PC-3 (cell line): ENCODE results near the gene SLC5A10. TPM values are rescaled to one million over a fixed set of nuclear protein-coding genes. Genes with fewer than 3 reads are reported as not detected.

ENCODE experiments used
- ATAC-seq: fragments of 200-7000 bp; cut with Tn5 transposase; 2 replicates; pipeline ENCODE4 v1.9.1; 2020; ENCODE audit warnings: mild to moderate bottlenecking, moderate library complexity
- BruUV-seq: library from RNA; stranded (reverse); fragments of 400-500 nt; replicated peaks from 2 replicates; lab custom pipeline; 2021; lab: Mats Ljungman, UMichigan
- CTCF ChIA-PET: fragments of 300-600 bp; sonication (Branson Sonifier 250); formaldehyde crosslinking; loops from one replicate; lab custom pipeline; 2022; ENCODE audit warnings: antibody characterized with exemption; lab: Charles Lee
- POLR2A ChIA-PET: fragments of 300-600 bp; sonication (Branson Sonifier 250); formaldehyde crosslinking; loops from one replicate; lab custom pipeline; 2022; ENCODE audit warnings: antibody characterized with exemption; ENCODE audit not compliant: unreplicated experiment; lab: Charles Lee
- DNase-seq: peaks from one replicate; pipeline ENCODE4 v3.0.0-alpha.2; 2015
- H2AFZ ChIP-seq: fragments of 300-600 bp; sonication (generic); 2 replicates; pipeline ENCODE4 v1.6.0; 2016; ENCODE audit warnings: antibody characterized with exemption, low read length
- H3F3A ChIP-seq: fragments of 300-600 bp; sonication (generic); one replicate; pipeline ENCODE4 v1.6.0; 2017; ENCODE audit warnings: antibody characterized with exemption, low read length, control low read depth, mild to moderate bottlenecking; ENCODE audit not compliant: unreplicated experiment
- H3K27ac ChIP-seq: fragments of 300-600 bp; sonication (generic); 2 replicates; pipeline ENCODE4 v1.5.1; 2016; ENCODE audit warnings: mild to moderate bottlenecking, low read length
- H3K27me3 ChIP-seq: fragments of 300-600 bp; sonication (generic); 2 replicates; pipeline ENCODE4 v1.6.1; 2016; ENCODE audit warnings: low read length, mixed read lengths
- H3K36me3 ChIP-seq: fragments of 300-600 bp; sonication (generic); 2 replicates; pipeline ENCODE4 v1.6.1; 2016; ENCODE audit warnings: low read depth, mixed run types, low read length, mixed read lengths
- H3K4me1 ChIP-seq: fragments of 300-600 bp; sonication (generic); 2 replicates; pipeline ENCODE4 v1.5.1; 2016; ENCODE audit warnings: low read length; ENCODE audit not compliant: insufficient read depth
- H3K4me2 ChIP-seq: fragments of 300-600 bp; sonication (generic); 2 replicates; pipeline ENCODE4 v1.6.0; 2016; ENCODE audit warnings: low read length
- H3K4me3 ChIP-seq: fragments of 300-600 bp; sonication (generic); 2 replicates; pipeline ENCODE4 v1.5.1; 2016; ENCODE audit warnings: mild to moderate bottlenecking, low read length, mixed read lengths
- H3K79me2 ChIP-seq: fragments of 300-600 bp; sonication (generic); 2 replicates; pipeline ENCODE4 v1.6.1; 2017; ENCODE audit warnings: low read length, mixed read lengths
- H3K9ac ChIP-seq: fragments of 300-600 bp; sonication (generic); 2 replicates; pipeline ENCODE4 v1.6.0; 2016; ENCODE audit warnings: mild to moderate bottlenecking, low read length
- H3K9me2 ChIP-seq: fragments of 300-600 bp; sonication (generic); replicated peaks from 2 replicates; pipeline ENCODE4 v1.6.1; 2016; ENCODE audit warnings: mixed run types, low read length, mixed read lengths
- H3K9me3 ChIP-seq: fragments of 300-600 bp; sonication (generic); 2 replicates; pipeline ENCODE4 v1.6.1; 2016; ENCODE audit warnings: low read length, mixed read lengths
- H4K20me1 ChIP-seq: fragments of 300-600 bp; sonication (generic); 2 replicates; pipeline ENCODE4 v1.6.1; 2016; ENCODE audit warnings: low read length, mixed read lengths
- CTCF ChIP-seq: fragments of 300-600 bp; sonication (generic); conservative IDR thresholded peaks from 2 replicates; pipeline ENCODE4 v1.5.1; 2017; ENCODE audit warnings: antibody characterized with exemption, low read depth, mild to moderate bottlenecking, low read length
- EZH2 ChIP-seq: fragments of 300-600 bp; sonication (generic); IDR thresholded peaks from one replicate; pipeline ENCODE4 v1.6.1; 2017; ENCODE audit warnings: antibody characterized with exemption, mild to moderate bottlenecking, low read length; ENCODE audit not compliant: unreplicated experiment
- EZH2phosphoT487 ChIP-seq: fragments of 300-600 bp; sonication (generic); IDR thresholded peaks from 2 replicates; pipeline ENCODE4 v1.6.1; 2018; ENCODE audit warnings: mild to moderate bottlenecking, antibody characterized with exemption, low read length, borderline replicate concordance
- intact Hi-C: fragments of 100-400 bp; cut with micrococcal nuclease; formaldehyde crosslinking; loops from 2 replicates; pipeline ENCODE4 v1.9.0; 2023
- total RNA-seq: library from RNA; depleted of rRNA; stranded (reverse); fragments of >200 nt; gene quantifications from 2 replicates; pipeline ENCODE4 v1.2.3, GENCODE V29; 2014

Gene SLC5A10
- total RNA-seq, 1 experiment from 2014 or later, result not detected

- no peaks in the 10 kb centered on the region for H3K27me3 ChIP-seq
- H3K9me3 ChIP-seq, result no peaks in the 10 kb centered on the region
- DNase-seq (no peak), ATAC-seq (no peak)
- POLR2A ChIA-PET, result no interaction called here
- intact Hi-C loops, result no loop called here
- no peak overlapping the region for H3K27ac ChIP-seq
- no peaks in the 10 kb centered on the region for H3K4me1 ChIP-seq
- no peak overlapping the region for H3K4me3 ChIP-seq
- H3K9ac ChIP-seq, result no peak overlapping the region
- BruUV-seq, result no TSS peak
- no peaks in the 10 kb centered on the region for H3K79me2 ChIP-seq
- H3K9me2 ChIP-seq, result no peaks in the 10 kb centered on the region
- no peaks in the 10 kb centered on the region for H3K36me3 ChIP-seq
- H4K20me1 ChIP-seq, result no peaks in the 10 kb centered on the region
- TF ChIP-seq EZH2 (no peak), CTCF (no peak), EZH2phosphoT487 (no peak)
- no peak overlapping the region for H2AFZ ChIP-seq
- no peaks in the 10 kb centered on the region for H3F3A ChIP-seq
- no peak overlapping the region for H3K4me2 ChIP-seq
- CTCF ChIA-PET, result no interaction called here
Observed at GRCh38 chr17:18975597-18975996, 23.6 kb downstream of the SLC5A10 start.

- no peaks in the 10 kb centered on the region for H4K20me1 ChIP-seq
- ChIA-PET CTCF (interaction anchor here (0.7 kb wide), 1 partner anchor 24 kb away, joined by 5 read pairs; the partner anchor contains the start of gene SLC5A10), POLR2A (no interaction called here)
- no peak overlapping the region for H3K4me2 ChIP-seq
- no peaks in the 10 kb centered on the region for H3K79me2 ChIP-seq
- H3K9me2 ChIP-seq, result no peaks in the 10 kb centered on the region
- peaks cover 4% of the 10 kb centered on the region for H3K4me1 ChIP-seq
- no peaks in the 10 kb centered on the region for H3K36me3 ChIP-seq
- BruUV-seq, result no TSS peak
- TF ChIP-seq EZH2, result no peak
- TF ChIP-seq EZH2phosphoT487, result no peak
- TF ChIP-seq CTCF, result no peak
- H3K4me3 ChIP-seq, result no peak overlapping the region
- no peaks in the 10 kb centered on the region for H3F3A ChIP-seq
- DNase-seq, result no peak
- intact Hi-C loops, result no loop called here
- H3K27me3 ChIP-seq, result no peaks in the 10 kb centered on the region
- no peak for ATAC-seq
- H3K27ac ChIP-seq, result no peak overlapping the region
- H3K9me3 ChIP-seq, result no peaks in the 10 kb centered on the region
- no peak overlapping the region for H3K9ac ChIP-seq
- H2AFZ ChIP-seq, result no peak overlapping the region
Observed at GRCh38 chr17:18976201-18976600, 24.2 kb downstream of the SLC5A10 start.

- TF ChIP-seq EZH2 (no peak), CTCF (no peak), EZH2phosphoT487 (no peak)
- no peaks in the 10 kb centered on the region for H4K20me1 ChIP-seq
- H3K9me3 ChIP-seq, result no peaks in the 10 kb centered on the region
- no peak overlapping the region for H3K9ac ChIP-seq
- peaks cover 11% of the 10 kb centered on the region for H3K4me1 ChIP-seq
- no peaks in the 10 kb centered on the region for H3F3A ChIP-seq
- H3K36me3 ChIP-seq, result no peaks in the 10 kb centered on the region
- ATAC-seq, result no peak
- DNase-seq, result no peak
- H3K79me2 ChIP-seq, result no peaks in the 10 kb centered on the region
- POLR2A ChIA-PET, result no interaction called here
- H3K4me2 ChIP-seq, result no peak overlapping the region
- H3K27ac ChIP-seq, result no peak overlapping the region
- no TSS peak for BruUV-seq
- CTCF ChIA-PET, result no interaction called here
- H3K4me3 ChIP-seq, result no peak overlapping the region
- H3K9me2 ChIP-seq, result no peaks in the 10 kb centered on the region
- no peak overlapping the region for H2AFZ ChIP-seq
- intact Hi-C loops, result no loop called here
- H3K27me3 ChIP-seq, result no peaks in the 10 kb centered on the region
Observed at GRCh38 chr17:18977021-18977420, 25.1 kb downstream of the SLC5A10 start.
